Measurements from ENCODE around the gene EPB41. TPM values are rescaled to one million over a fixed set of nuclear protein-coding genes. Genes with fewer than 3 reads are reported as not detected.
"Not testable (repeated sequence)": the region's sequence is repeated elsewhere in the genome, so short reads cannot be mapped to it uniquely, and the experiment has no call there.

The EPB41 gene
- total RNA-seq, 2 experiments from 2014 or later, result 77.1 to 86.7 TPM

DNA sequence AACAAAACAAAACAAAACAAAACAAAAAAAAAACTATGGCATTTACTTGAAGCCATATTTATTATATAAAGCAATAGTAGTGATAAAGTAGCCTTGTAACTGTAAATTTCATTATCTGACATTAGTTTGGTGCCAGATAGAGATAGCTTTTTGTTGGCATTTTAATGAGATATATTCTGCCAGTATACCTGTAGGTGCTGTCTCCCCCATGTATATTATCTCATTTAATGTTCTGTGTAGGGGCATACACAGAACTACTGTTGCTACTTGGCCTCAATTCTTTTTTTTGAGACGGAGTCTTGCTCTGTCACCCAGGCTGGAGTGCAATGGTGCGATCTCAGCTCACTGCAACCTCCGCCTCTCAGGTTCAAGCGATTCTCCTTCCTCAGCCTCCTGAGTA lies 141.9 kb downstream of the EPB41 start:
- peaks cover 20% of the 10 kb centered on the region for H3K4me1 Mint-ChIP-seq
- no peak overlapping the region for H3K27ac Mint-ChIP-seq
- H3K9me3 Mint-ChIP-seq, result no peaks in the 10 kb centered on the region

DNA sequence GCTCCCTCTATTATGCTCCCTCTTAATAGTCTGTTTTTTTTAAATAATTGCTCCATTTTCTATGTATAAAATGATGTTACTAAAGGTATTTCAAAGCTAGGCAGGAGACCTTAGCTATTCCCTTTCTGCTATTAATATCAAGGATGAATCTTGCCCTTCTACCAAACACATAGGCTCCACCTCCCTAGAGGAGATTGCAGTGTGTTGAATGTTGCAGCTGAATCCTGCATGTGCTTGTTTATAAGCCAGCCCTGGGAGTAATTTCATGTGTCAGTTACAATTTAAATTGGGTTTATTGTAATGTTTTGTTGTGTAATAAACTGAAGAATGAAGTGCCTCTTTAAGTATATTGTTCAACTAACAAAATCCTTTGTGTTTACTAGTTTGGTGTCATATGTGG lies 143.3 kb downstream of the EPB41 start:
- no peak for DNase-seq
- no peaks in the 10 kb centered on the region for H3K27me3 Mint-ChIP-seq
- no peaks in the 10 kb centered on the region for H3K9me3 Mint-ChIP-seq
- H3K4me1 Mint-ChIP-seq, result peaks cover 33% of the 10 kb centered on the region
- H3K36me3 Mint-ChIP-seq, result peaks cover 8% of the 10 kb centered on the region
- no peak overlapping the region for H3K4me3 Mint-ChIP-seq
- peak overlapping the region; percentile 49 for H3K27ac Mint-ChIP-seq

More for the DNA sequence above, 141.9 kb downstream of the EPB41 start:
- Mint-ChIP-seq H3K36me3 (peaks cover 8% of the 10 kb centered on the region), H3K4me3 (no peak overlapping the region), H3K27me3 (no peaks in the 10 kb centered on the region)
- no peak for DNase-seq

DNA sequence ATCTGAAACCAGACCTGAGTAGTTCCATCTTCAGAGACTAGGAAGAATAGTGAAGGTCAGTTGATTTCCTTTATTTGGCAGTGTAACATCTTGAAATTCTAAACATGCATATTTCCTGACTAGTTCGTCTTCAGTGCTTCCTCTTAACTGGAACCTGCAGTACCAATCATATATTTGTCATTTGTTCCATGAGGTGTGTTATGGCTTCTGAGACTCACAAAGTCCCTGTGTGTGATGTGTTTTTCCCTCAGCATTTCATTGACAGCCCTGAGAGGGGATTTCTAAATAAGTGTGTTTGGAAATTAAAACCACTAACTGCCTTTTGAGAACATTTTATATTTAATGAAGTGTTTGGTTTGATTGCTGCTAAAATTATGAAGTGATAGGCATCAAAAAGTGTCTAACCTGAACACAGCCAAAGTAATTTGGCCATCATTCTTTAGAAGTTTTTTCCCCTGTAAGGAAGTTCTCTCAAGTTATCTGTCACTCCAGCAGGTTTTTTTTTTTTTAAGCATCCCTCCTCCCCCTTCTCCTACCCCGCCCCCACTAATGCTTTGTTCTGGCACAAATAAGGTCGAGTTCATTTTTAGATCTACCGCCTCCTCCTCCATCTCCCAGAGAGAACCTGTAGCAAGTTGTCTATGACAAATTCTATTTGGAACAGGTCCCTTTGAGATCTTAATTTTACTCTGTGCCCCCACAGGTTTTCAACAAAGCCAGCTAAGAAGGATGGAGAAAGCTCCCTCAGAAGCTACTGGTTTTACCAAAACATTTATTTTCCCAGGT lies 148.0 kb downstream of the EPB41 start:
- Mint-ChIP-seq H3K27ac (peak overlapping the region; percentile 94), H3K4me3 (peak overlapping the region; percentile 65), H3K9me3 (no peaks in the 10 kb centered on the region), H3K4me1 (peaks cover 52% of the 10 kb centered on the region), H3K36me3 (peaks cover 16% of the 10 kb centered on the region), H3K27me3 (no peaks in the 10 kb centered on the region)
- peak; percentile 33 for DNase-seq

DNA sequence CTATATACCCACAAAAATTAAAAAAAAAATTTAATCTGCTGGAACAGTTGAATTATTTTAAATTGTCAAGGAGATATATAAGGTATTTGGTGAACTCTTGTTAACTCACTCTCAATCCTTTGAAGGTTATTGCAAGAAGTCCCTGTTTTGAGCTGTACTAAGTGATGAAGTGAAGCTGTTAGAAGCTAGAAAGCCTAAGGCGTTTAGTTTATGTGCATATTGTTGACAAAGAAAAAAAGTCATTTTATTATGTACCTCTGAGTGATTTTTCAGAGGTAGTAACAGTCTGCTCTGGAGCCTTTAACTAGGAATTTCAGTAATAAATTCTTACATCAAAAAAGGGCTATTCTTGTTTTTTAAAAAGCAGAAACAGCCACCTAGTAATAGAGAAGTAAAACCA lies 149.7 kb downstream of the EPB41 start:
- no peaks in the 10 kb centered on the region for H3K27me3 Mint-ChIP-seq
- peaks cover 14% of the 10 kb centered on the region for H3K36me3 Mint-ChIP-seq
- peak overlapping the region; percentile 77 for H3K27ac Mint-ChIP-seq
- DNase-seq, result no peak
- H3K4me1 Mint-ChIP-seq, result peaks cover 51% of the 10 kb centered on the region
- no peaks in the 10 kb centered on the region for H3K9me3 Mint-ChIP-seq
- H3K4me3 Mint-ChIP-seq, result no peak overlapping the region

DNA sequence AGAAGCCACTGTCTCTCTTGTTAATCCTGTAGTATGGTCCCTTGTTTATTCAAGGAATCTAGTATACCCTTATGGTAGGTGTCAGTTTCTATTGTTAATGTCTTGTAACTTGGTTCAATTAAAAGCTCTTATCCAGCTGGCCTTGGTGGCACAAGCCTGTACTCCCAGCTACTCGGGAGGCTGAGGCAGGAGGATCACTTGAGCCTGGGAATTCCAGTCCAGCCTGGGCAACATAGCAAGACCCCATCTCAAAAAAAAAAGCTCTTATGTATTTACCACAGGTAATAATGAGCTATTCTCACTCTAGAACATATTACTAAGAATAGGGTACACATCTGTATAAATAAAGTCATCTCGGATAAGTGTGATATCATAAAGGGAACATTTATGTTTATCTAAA lies 162.8 kb downstream of the EPB41 start:
- H3K27ac Mint-ChIP-seq, result no peak overlapping the region
- DNase-seq, result no peak
- peaks cover 3% of the 10 kb centered on the region for H3K36me3 Mint-ChIP-seq
- H3K4me3 Mint-ChIP-seq, result no peak overlapping the region
- peaks cover 6% of the 10 kb centered on the region for H3K4me1 Mint-ChIP-seq
- no peaks in the 10 kb centered on the region for H3K9me3 Mint-ChIP-seq
- no peaks in the 10 kb centered on the region for H3K27me3 Mint-ChIP-seq

DNA sequence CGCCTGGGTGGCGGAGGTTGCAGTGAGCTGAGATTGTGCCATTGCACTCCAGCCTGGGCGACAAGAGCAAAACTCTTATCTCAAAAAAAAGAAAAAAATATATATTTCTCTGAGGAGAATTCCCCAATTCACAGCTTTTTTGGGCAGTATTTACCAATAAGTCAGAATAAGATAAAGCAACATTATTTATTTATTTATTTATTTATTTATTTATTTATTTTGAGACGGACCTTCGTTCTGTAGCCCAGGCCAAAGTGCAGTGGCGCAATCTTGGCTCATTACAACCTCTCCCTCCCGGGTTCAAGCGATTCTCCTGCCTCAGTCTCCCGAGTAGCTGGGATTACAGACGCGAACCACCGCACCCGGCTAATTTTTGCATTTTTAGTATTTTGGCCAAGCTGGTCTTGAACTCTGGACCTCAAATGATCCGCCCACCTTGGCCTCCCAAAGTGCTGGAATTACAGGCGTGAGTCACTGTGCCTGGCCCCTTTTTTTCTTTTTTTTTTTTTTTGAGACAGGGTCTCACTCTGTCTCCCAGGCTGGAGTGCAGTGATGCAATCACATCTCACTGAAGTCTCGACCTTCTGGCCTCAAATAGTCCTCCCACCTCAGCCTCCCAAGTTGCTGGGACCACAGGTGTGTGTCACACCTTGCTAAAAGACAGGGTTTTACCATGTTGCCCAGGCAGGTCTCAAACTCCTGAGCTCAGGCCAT lies 165.7 kb downstream of the EPB41 start:
- not testable (repeated sequence) for H3K36me3 Mint-ChIP-seq, H3K27ac Mint-ChIP-seq

DNA sequence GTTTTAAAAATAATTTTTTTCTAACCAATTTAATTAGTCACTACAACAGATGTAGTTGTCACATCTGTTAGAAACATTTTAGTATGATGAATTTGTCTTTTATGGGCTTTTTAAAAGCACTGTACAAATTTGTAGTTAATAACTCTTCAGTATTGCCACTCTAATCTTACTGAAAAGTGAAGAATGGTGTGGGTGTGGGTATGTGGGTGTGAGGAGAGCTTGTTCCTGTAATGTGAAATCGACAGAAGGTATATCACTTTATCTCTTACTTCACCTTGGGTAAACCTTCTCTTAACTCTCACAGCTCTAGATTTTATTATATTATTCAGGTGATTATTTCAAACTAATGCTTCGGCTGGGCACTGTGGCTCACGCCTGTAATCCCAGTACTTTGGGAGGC lies 166.8 kb downstream of the EPB41 start:
- Mint-ChIP-seq H3K27me3 (no peaks in the 10 kb centered on the region), H3K4me3 (no peak overlapping the region), H3K36me3 (no peaks in the 10 kb centered on the region), H3K27ac (no peak overlapping the region), H3K4me1 (peaks cover 14% of the 10 kb centered on the region), H3K9me3 (no peaks in the 10 kb centered on the region)
- no peak for DNase-seq

More for the DNA sequence above, 165.7 kb downstream of the EPB41 start:
- peaks cover 14% of the 10 kb centered on the region for H3K4me1 Mint-ChIP-seq
- not testable (repeated sequence) for H3K9me3 Mint-ChIP-seq, H3K4me3 Mint-ChIP-seq, H3K27me3 Mint-ChIP-seq, DNase-seq

DNA sequence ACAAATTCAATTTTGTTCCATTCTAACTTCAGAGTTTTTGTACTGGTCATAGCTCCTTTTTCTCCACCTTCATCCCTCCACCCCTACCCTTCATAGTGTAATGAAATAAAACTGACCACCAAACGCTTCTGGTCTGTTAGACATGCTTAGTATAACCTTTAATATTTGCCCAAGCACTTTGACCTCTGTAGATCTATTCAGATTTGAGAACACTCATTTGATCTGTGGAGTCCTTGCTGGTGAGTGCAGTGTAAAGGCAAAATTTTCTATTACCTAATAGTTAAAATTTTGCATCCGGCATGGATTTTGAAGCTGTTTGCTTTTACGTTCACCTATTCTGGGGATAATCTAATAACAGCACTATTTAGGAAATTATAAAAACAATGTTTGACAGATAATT lies 168.2 kb downstream of the EPB41 start:
- H3K4me3 Mint-ChIP-seq, result no peak overlapping the region
- DNase-seq, result no peak
- no peaks in the 10 kb centered on the region for H3K27me3 Mint-ChIP-seq
- no peaks in the 10 kb centered on the region for H3K36me3 Mint-ChIP-seq
- no peak overlapping the region for H3K27ac Mint-ChIP-seq
- peaks cover 14% of the 10 kb centered on the region for H3K4me1 Mint-ChIP-seq
- H3K9me3 Mint-ChIP-seq, result no peaks in the 10 kb centered on the region

DNA sequence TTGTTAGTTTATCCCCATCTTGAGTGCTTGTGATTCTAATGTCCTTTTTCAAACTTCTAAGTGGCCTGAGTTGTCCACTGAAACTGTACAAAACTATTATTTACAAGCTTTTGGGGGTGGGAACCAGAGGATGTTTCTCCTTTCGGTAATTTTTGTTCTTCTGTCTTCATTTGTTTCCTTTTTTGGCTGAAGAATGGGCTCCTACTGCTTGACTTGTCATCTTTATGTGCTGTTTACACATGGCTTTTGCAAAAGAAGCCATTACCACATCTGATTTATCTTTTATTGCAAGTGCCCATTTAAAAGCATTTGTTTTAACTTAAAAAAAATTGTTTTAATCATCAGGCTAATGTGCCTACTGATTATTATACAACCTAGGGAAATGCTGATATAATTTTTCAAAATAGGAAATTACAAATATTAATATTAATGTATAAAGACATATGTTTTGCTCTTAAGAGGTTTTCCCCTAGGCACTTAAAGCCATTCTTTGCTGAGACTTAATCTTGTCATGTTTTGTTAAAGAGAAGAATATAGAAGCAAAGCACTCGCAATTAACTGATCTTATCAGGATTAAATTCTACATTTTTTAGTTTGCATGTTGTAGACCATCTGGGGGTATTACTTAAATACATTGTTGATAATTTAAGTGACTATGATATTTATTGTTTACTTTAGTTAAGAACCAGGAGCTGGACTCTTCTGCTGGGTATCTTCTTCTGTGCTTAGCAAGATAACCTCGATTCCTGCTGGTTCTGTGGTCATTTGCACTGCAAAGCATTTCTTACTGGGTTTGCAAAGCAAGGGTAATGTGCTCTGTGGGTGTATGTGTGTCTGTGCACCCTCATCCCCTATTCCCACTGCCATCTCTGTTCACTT lies 169.2 kb downstream of the EPB41 start:
- DNase-seq, result no peak
- Mint-ChIP-seq H3K27me3 (no peaks in the 10 kb centered on the region), H3K4me1 (peaks cover 14% of the 10 kb centered on the region), H3K27ac (no peak overlapping the region), H3K4me3 (no peak overlapping the region), H3K9me3 (no peaks in the 10 kb centered on the region), H3K36me3 (no peaks in the 10 kb centered on the region)

DNA sequence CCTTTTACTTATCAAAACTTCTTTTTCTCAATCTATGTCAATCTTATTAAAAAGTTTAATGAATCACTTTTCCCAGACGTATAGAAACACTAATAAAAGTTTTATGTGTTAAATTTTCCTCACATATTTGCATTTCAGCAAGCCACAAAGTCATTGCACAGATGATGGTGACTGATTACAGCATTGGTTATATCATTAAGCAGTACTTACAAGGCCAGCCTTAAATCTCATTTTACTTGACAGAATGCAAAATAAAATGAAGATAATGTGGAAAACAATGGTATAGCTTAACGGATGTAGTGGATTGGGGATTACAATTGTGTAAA lies 169.8 kb downstream of the EPB41 start:
- Mint-ChIP-seq H3K36me3 (no peaks in the 10 kb centered on the region), H3K4me1 (peaks cover 14% of the 10 kb centered on the region), H3K27ac (no peak overlapping the region), H3K4me3 (no peak overlapping the region), H3K9me3 (no peaks in the 10 kb centered on the region), H3K27me3 (no peaks in the 10 kb centered on the region)
- no peak for DNase-seq

DNA sequence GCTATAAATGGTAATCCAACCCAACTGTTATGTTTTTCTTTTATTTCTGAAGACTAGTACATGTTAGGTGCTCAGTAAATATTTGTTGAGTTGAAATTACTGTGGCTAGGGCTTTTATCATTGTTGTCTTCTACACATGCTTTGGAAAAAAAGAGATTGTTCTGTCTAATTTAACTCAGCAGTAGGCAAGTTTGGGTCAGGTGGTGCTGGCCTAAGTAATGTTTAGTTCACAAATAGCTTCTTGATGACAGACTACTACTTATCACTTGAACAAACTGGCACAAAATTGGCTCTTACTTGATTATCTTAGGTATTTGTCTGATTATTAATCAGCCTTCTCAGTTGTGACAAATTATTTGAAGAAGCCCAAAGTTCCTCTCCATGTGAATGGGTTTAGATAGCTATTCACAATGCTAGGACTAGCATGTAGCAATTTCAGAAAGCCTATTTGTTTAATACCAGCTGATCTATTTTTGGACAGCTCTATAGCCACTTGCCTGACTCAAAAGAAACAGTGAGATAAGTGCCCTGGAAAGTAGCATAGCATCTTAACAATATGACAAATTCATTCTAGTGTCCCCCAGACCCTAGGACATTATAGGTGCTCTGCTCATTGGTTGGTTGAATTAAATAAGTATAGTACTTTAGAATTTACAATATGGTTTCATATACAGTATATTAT lies 176.7 kb downstream of the EPB41 start:
- Mint-ChIP-seq H3K4me3 (no peak overlapping the region), H3K36me3 (peaks cover 32% of the 10 kb centered on the region), H3K27me3 (no peaks in the 10 kb centered on the region), H3K4me1 (peaks cover 6% of the 10 kb centered on the region), H3K27ac (no peak overlapping the region), H3K9me3 (no peaks in the 10 kb centered on the region)
- DNase-seq, result no peak

DNA sequence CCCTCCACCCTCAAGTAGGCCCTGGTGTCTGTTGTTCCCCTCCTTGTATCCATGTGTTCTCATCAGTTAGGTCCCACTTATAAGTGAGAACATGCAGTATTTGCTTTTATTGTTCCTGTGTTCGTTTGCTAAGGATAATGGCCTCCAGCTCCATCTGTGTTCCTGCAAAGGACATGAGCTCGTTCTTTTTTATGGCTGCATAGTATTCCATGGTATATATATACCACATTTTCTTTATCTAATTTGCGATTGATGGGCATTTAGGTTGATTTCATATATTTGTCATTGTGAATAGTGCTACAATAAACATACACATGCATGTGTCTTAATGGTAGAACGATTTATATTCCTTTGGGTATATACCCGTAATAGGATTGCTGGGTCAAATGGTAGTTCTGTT lies 178.3 kb downstream of the EPB41 start:
- Mint-ChIP-seq H3K36me3 (peaks cover 32% of the 10 kb centered on the region), H3K4me1 (peaks cover 13% of the 10 kb centered on the region)
- not testable (repeated sequence) for H3K27ac Mint-ChIP-seq, H3K4me3 Mint-ChIP-seq, H3K27me3 Mint-ChIP-seq, H3K9me3 Mint-ChIP-seq, DNase-seq

DNA sequence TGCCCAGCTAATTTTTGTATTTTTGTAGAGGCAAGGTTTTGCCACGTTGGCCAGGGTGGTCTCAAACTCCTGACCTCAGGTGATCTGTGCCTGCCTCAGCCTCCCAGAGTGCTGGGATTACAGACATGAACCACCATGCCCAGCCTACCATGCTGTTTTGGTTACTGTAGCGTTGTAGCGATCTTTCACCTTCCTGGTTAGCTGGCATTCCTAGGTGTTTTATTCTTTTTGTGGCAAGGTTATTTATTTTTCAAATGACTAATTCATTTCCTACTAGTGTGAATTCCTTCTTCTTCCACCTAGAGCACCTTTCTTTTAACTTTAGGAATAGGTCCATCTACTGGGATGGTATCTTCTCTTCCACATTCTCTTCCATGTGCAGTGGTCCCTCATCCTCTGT lies 180.1 kb downstream of the EPB41 start:
- Mint-ChIP-seq H3K27me3 (no peaks in the 10 kb centered on the region), H3K4me3 (no peak overlapping the region), H3K9me3 (no peaks in the 10 kb centered on the region), H3K4me1 (peaks cover 13% of the 10 kb centered on the region), H3K36me3 (peaks cover 34% of the 10 kb centered on the region), H3K27ac (no peak overlapping the region)
- DNase-seq, result no peak

DNA sequence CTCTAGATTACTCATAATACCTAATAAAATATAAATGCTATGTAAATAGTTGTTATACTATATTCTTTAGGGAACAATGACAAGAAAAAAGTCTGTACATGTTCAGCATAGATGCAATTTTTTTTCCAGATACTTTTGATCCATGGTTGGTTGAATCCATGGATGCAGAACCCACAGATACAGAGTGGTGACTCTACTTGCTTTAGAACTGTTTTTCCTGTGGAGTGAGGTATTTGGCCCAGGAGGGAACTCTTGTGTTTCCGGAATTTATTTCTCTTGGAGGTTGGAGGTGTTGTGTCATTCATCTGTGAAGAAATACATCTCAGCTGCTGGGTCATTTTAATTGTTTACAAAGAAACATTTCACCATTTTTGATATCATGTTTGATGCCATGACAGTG lies 180.6 kb downstream of the EPB41 start:
- H3K4me3 Mint-ChIP-seq, result no peak overlapping the region
- peaks cover 13% of the 10 kb centered on the region for H3K4me1 Mint-ChIP-seq
- H3K36me3 Mint-ChIP-seq, result peaks cover 37% of the 10 kb centered on the region

More for the DNA sequence above, 180.6 kb downstream of the EPB41 start:
- Mint-ChIP-seq H3K9me3 (no peaks in the 10 kb centered on the region), H3K27ac (no peak overlapping the region), H3K27me3 (no peaks in the 10 kb centered on the region)
- DNase-seq, result no peak
